ENCODE data around the gene POLA2.
"Not testable (repeated sequence)": the region's sequence is repeated elsewhere in the genome, so short reads cannot be mapped to it uniquely, and the experiment has no call there.

- not testable (repeated sequence) for TF ChIP-seq CTCF, POLR2A (IDR thresholded peaks at IDR 0.05)
Observed at GRCh38 chr11:65248184-65248710, 13.5 kb upstream of the POLA2 start.

Measured in Peyer's patch (tissue), 4 donors.